HEK293 (cell line): ENCODE data around the gene CHD2.

ENCODE experiments used
- CTCF ChIA-PET: fragments of 350-600 bp; formaldehyde crosslinking; extraction: SDS; loops from one replicate; lab custom pipeline; 2021; ENCODE audit warnings: antibody characterized with exemption; lab: Yijun Ruan, JAX
- POLR2A ChIA-PET: fragments of 300-600 bp; formaldehyde crosslinking; extraction: SDS; loops from one replicate; lab custom pipeline; 2020; ENCODE audit warnings: antibody characterized with exemption, inconsistent platforms; lab: Yijun Ruan, JAX
- H3K27ac ChIP-seq: fragments of 200-500 bp; sonication (Bioruptor generic); 2 replicates; pipeline ENCODE4 v1.5.1; 2014; ENCODE audit warnings: low read depth, low read length, control low read depth, inconsistent platforms; ENCODE audit errors: extremely low read depth
- H3K36me3 ChIP-seq, 2 experiments: fragments of 200-500 bp in 1 of 2; sonication (Bioruptor generic) in 1 of 2; 1 replicate in 1 of 2; 2 replicates in 1 of 2; pipeline ENCODE4 v1.5.1; 2014 to 2017; ENCODE audit warnings: inconsistent platforms in 2 of 2, low read length in 2 of 2; ENCODE audit not compliant: control insufficient read depth in 2 of 2, insufficient read depth in 1 of 2
- H3K4me1 ChIP-seq: fragments of 200-500 bp; sonication (Bioruptor generic); 2 replicates; pipeline ENCODE4 v1.5.1; 2014; ENCODE audit warnings: mild to moderate bottlenecking, low read length, inconsistent platforms; ENCODE audit not compliant: control insufficient read depth, insufficient read depth
- H3K4me3 ChIP-seq: 2 replicates; pipeline ENCODE4 v1.5.1; 2011; ENCODE audit warnings: low read depth, mild to moderate bottlenecking, control low read depth, low read length, moderate library complexity
- H3K9me3 ChIP-seq: fragments of 200-500 bp; sonication (Bioruptor generic); 2 replicates; pipeline ENCODE4 v1.5.1; 2014; ENCODE audit warnings: low read depth, low read length, inconsistent platforms; ENCODE audit not compliant: control insufficient read depth, insufficient read depth
- BCL11A ChIP-seq: fragments of 450-650 bp; formaldehyde crosslinking; IDR thresholded peaks from 2 replicates; pipeline ENCODE4 v1.5.1; 2016; ENCODE audit warnings: low read depth, missing biosample characterization, missing genetic modification characterization
- KLF9 ChIP-seq: fragments of 450-650 bp; formaldehyde crosslinking; IDR thresholded peaks from 2 replicates; pipeline ENCODE4 v1.5.1; 2016; ENCODE audit warnings: missing biosample characterization, missing genetic modification characterization, low read depth
- PBX3 ChIP-seq: sonication (generic); formaldehyde crosslinking; IDR thresholded peaks from 2 replicates; pipeline ENCODE4 v1.8.1; 2022; ENCODE audit warnings: mild to moderate bottlenecking, moderate library complexity, missing genetic modification reagents
- RBAK ChIP-seq: fragments of 450-650 bp; formaldehyde crosslinking; IDR thresholded peaks from 2 replicates; pipeline ENCODE4 v1.5.1; 2016; ENCODE audit warnings: missing biosample characterization, missing genetic modification characterization
- ZNF184 ChIP-seq: fragments of 450-650 bp; IDR thresholded peaks from 2 replicates; pipeline ENCODE4 v1.5.1; 2018; ENCODE audit warnings: missing biosample characterization, mild to moderate bottlenecking, missing genetic modification characterization
- ZNF221 ChIP-seq: fragments of 450-650 bp; formaldehyde crosslinking; IDR thresholded peaks from 2 replicates; pipeline ENCODE4 v1.5.1; 2017; ENCODE audit warnings: missing biosample characterization, missing genetic modification characterization, borderline replicate concordance
- ZNF341 ChIP-seq: fragments of 450-650 bp; formaldehyde crosslinking; IDR thresholded peaks from 2 replicates; pipeline ENCODE4; 2016; ENCODE audit warnings: low read depth, missing biosample characterization, missing genetic modification characterization
- ZNF350 ChIP-seq: fragments of 450-650 bp; formaldehyde crosslinking; IDR thresholded peaks from 2 replicates; pipeline ENCODE4 v1.5.0; 2017; ENCODE audit warnings: missing biosample characterization, mild to moderate bottlenecking, missing genetic modification characterization
- ZNF426 ChIP-seq: fragments of 450-650 bp; formaldehyde crosslinking; IDR thresholded peaks from 2 replicates; pipeline ENCODE4 v1.5.1; 2017; ENCODE audit warnings: missing biosample characterization, missing genetic modification characterization, mild to moderate bottlenecking, inconsistent platforms, moderate library complexity
- ZNF510 ChIP-seq: fragments of 450-650 bp; formaldehyde crosslinking; IDR thresholded peaks from 2 replicates; pipeline ENCODE4 v1.5.1; 2018; ENCODE audit warnings: mild to moderate bottlenecking, missing genetic modification characterization, missing biosample characterization; ENCODE audit not compliant: insufficient replicate concordance
- ZNF558 ChIP-seq: fragments of 450-650 bp; formaldehyde crosslinking; IDR thresholded peaks from 2 replicates; pipeline ENCODE4 v1.5.1; 2016; ENCODE audit warnings: missing biosample characterization, missing genetic modification characterization
- ZNF571 ChIP-seq: fragments of 450-650 bp; formaldehyde crosslinking; IDR thresholded peaks from 2 replicates; pipeline ENCODE4 v1.5.0; 2017; ENCODE audit warnings: missing biosample characterization, missing genetic modification characterization
- ZNF629 ChIP-seq: fragments of 450-650 bp; formaldehyde crosslinking; IDR thresholded peaks from 2 replicates; pipeline ENCODE4 v1.5.1; 2017; ENCODE audit warnings: missing biosample characterization, missing genetic modification characterization
- ZNF658 ChIP-seq: fragments of 450-650 bp; formaldehyde crosslinking; IDR thresholded peaks from 2 replicates; pipeline ENCODE4; 2016; ENCODE audit warnings: missing biosample characterization, missing genetic modification characterization
- ZNF664 ChIP-seq: fragments of 450-650 bp; formaldehyde crosslinking; IDR thresholded peaks from 2 replicates; pipeline ENCODE4 v1.5.1; 2016; ENCODE audit warnings: missing biosample characterization, missing genetic modification characterization
- ZNF768 ChIP-seq: fragments of 450-650 bp; formaldehyde crosslinking; IDR thresholded peaks from 2 replicates; pipeline ENCODE4 v1.5.1; 2018; ENCODE audit warnings: missing biosample characterization, mild to moderate bottlenecking, missing genetic modification characterization
- ZNF830 ChIP-seq: fragments of 450-650 bp; IDR thresholded peaks from 2 replicates; pipeline ENCODE4 v1.5.0; 2018; ENCODE audit warnings: missing biosample characterization, missing genetic modification characterization, low read depth, mild to moderate bottlenecking, moderate library complexity
- TF ChIP-seq, protein P1 (sequence below): fragments of 450-650 bp; formaldehyde crosslinking; IDR thresholded peaks from 2 replicates; pipeline ENCODE4 v1.5.1; 2016; ENCODE audit warnings: missing biosample characterization, missing genetic modification characterization
- TF ChIP-seq, protein P2 (sequence below): fragments of 450-650 bp; formaldehyde crosslinking; IDR thresholded peaks from 2 replicates; pipeline ENCODE4 v1.5.1; 2017; ENCODE audit warnings: missing biosample characterization, missing genetic modification characterization
- TF ChIP-seq, protein P3 (sequence below): fragments of 450-650 bp; formaldehyde crosslinking; IDR thresholded peaks from 2 replicates; pipeline ENCODE4 v1.5.1; 2016; ENCODE audit warnings: missing biosample characterization, missing genetic modification characterization, borderline replicate concordance

CHD2 gene

GRCh38 chr15:92892201-92892555 lies 7.9 kb upstream of the CHD2 start:
- no peak overlapping the region for H3K4me3 ChIP-seq
- peaks cover 79 to 90% of the 10 kb centered on the region in 2 experiments for H3K36me3 ChIP-seq
- CTCF ChIA-PET, result interaction anchor here (0.6 to 0.7 kb wide), 2 partner anchors 95 to 440 kb away, joined by 3 to 4 read pairs; no protein-coding TSS in a partner anchor
- TF ChIP-seq ZNF510 (tag by site-specific recombination) (no peak), ZNF184 (tag by site-specific recombination) (no peak), KLF9 (tag by site-specific recombination) (no peak), ZNF629 (no peak), ZNF221 (tag by site-specific recombination) (no peak), ZNF664 (tag by site-specific recombination) (no peak), ZNF341 (tag by site-specific recombination) (no peak), RBAK (tag by site-specific recombination) (no peak), ZNF426 (tag by site-specific recombination) (no peak), ZNF658 (tag by site-specific recombination) (no peak), ZNF350 (tag by site-specific recombination) (no peak), ZNF571 (tag by site-specific recombination) (no peak), BCL11A (tag by site-specific recombination) (no peak), PBX3 (CRISPR knock-in tag) (no peak), ZNF768 (tag by site-specific recombination) (no peak), ZNF830 (tag by site-specific recombination) (no peak), ZNF558 (tag by site-specific recombination) (no peak)
- TF ChIP-seq, protein P1, sequence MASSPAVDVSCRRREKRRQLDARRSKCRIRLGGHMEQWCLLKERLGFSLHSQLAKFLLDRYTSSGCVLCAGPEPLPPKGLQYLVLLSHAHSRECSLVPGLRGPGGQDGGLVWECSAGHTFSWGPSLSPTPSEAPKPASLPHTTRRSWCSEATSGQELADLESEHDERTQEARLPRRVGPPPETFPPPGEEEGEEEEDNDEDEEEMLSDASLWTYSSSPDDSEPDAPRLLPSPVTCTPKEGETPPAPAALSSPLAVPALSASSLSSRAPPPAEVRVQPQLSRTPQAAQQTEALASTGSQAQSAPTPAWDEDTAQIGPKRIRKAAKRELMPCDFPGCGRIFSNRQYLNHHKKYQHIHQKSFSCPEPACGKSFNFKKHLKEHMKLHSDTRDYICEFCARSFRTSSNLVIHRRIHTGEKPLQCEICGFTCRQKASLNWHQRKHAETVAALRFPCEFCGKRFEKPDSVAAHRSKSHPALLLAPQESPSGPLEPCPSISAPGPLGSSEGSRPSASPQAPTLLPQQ (tag by site-specific recombination), result no peak
- TF ChIP-seq, protein P2, sequence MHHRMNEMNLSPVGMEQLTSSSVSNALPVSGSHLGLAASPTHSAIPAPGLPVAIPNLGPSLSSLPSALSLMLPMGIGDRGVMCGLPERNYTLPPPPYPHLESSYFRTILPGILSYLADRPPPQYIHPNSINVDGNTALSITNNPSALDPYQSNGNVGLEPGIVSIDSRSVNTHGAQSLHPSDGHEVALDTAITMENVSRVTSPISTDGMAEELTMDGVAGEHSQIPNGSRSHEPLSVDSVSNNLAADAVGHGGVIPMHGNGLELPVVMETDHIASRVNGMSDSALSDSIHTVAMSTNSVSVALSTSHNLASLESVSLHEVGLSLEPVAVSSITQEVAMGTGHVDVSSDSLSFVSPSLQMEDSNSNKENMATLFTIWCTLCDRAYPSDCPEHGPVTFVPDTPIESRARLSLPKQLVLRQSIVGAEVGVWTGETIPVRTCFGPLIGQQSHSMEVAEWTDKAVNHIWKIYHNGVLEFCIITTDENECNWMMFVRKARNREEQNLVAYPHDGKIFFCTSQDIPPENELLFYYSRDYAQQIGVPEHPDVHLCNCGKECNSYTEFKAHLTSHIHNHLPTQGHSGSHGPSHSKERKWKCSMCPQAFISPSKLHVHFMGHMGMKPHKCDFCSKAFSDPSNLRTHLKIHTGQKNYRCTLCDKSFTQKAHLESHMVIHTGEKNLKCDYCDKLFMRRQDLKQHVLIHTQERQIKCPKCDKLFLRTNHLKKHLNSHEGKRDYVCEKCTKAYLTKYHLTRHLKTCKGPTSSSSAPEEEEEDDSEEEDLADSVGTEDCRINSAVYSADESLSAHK (tag by site-specific recombination), result no peak
- TF ChIP-seq, protein P3, sequence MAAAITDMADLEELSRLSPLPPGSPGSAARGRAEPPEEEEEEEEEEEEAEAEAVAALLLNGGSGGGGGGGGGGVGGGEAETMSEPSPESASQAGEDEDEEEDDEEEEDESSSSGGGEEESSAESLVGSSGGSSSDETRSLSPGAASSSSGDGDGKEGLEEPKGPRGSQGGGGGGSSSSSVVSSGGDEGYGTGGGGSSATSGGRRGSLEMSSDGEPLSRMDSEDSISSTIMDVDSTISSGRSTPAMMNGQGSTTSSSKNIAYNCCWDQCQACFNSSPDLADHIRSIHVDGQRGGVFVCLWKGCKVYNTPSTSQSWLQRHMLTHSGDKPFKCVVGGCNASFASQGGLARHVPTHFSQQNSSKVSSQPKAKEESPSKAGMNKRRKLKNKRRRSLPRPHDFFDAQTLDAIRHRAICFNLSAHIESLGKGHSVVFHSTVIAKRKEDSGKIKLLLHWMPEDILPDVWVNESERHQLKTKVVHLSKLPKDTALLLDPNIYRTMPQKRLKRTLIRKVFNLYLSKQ (tag by site-specific recombination), result no peak
- H3K9me3 ChIP-seq, result no peaks in the 10 kb centered on the region
- POLR2A ChIA-PET, result interaction anchor here (0.7 to 8.2 kb wide), 3 partner anchors 8 to 60 kb away, joined by 3 to 67 read pairs (median 4); partner anchors contain the start of gene CHD2
- peaks cover 11% of the 10 kb centered on the region for H3K4me1 ChIP-seq
- H3K27ac ChIP-seq, result no peak overlapping the region
